Measurements from ENCODE around the gene ZNF282.

Gene ZNF282

DNA sequence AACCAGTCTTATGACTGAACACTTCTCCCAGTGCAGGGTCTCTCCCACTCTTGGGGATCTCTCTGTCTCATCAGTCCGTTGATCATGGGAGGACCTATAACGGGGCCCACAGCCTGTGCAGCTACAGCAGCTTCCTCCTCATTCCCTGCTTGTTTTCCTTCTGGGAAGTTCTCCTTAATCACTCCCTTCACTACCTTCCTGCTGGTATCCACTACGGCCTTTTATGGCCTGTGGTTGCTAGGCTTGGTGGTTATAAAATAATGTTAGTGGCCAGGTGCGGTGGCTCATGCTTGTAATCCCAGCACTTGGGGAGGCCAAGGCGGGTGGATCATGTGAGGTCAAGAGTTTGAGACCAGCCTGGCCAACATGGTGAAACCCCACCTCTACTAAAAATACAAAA, 3.5 kb upstream of the ZNF282 start:
- DNase-seq (ENCODE audit: low spot score), result no peak

DNA sequence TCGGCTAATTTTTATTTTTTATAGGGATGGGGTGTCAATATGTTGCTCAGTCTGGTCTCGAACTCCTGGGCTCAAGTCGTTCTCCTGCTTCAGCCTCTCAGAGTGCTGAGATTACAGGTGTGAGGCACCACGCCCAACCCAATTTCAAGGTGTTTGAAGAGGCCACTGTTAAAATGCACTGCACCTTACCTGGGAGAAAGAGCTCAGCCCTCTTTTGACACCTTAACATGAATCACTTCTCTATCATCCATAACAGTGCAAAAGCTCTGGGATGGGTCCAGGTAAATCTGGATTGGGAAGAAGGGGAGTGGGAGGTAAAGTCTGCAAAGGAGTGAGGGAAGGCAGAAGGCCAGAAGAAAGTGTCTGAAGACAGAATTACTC, 557 bp upstream of the ZNF282 start:
- no peak for DNase-seq (ENCODE audit: low spot score)

DNA sequence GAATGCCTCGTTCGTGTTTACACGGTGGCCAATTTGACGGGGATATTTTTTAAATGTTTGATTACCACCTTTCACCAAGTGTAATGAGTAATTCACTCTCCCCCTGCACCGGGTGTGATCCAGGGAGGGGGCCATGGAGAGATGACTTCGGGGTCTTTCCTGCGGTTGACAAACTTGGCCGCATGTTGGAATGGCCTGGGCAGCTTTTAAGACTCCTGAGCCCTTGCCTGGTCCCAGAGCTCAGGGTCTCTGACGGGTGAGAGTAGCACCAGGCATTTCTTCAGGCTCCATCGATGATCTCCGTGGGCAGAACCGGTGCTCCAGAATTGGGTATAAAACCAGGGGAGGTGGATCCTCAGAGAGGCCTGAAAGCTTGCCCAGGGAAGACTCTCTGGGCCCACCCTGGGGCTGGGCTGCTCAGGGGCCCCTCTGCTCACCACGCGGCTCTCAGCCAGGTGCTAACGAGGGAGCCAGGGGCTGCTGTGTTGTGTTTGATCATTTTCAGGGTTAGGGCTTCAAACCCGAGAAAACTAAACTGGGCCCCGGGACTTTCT, 882 bp downstream of the ZNF282 start:
- no peak for DNase-seq (ENCODE audit: low spot score)

DNA sequence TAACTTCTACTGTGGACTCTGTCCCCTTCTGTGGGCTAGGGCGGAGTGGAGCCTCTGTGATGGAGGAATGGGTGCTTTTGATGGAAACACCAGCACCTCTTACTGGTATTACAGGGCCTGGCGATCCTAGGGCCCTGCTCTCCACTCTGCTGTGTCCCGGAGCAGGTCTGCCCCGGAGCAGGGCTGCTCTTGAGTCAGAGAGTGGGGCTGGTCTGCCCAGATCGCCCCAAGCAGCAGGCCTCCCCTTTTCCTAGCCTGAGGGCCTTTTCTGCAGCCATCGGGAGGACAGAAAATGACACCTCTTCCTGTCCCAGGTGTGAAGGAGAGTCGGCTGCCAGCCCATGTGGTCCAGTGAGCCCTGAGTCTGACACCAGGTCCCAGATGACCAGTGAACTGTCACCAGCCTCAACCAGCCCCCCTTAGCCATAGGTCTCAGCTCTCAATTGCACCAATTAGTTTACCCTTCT, 1.4 kb downstream of the ZNF282 start:
- DNase-seq (ENCODE audit: low spot score), result no peak

DNA sequence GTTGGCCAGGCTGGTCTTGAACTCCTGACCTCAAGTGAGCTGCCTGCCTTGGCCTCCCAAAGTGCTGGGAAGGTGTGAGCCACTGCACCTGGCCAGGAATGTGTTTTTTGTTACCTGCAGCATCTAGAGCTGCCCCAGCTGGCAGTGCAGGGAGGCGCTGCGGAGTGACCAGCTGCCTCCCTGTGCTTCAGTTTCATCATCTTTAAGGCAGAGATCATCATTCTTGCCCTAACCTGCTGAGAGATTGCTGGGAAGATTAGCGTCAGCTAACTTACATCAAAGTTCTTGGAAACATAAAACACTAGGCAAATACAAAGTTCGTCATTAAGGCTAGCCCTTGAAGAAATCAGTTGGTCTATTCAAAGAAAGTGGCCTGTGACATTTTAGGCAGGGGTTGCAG, 2.3 kb downstream of the ZNF282 start:
- no peak for DNase-seq (ENCODE audit: low spot score)

DNA sequence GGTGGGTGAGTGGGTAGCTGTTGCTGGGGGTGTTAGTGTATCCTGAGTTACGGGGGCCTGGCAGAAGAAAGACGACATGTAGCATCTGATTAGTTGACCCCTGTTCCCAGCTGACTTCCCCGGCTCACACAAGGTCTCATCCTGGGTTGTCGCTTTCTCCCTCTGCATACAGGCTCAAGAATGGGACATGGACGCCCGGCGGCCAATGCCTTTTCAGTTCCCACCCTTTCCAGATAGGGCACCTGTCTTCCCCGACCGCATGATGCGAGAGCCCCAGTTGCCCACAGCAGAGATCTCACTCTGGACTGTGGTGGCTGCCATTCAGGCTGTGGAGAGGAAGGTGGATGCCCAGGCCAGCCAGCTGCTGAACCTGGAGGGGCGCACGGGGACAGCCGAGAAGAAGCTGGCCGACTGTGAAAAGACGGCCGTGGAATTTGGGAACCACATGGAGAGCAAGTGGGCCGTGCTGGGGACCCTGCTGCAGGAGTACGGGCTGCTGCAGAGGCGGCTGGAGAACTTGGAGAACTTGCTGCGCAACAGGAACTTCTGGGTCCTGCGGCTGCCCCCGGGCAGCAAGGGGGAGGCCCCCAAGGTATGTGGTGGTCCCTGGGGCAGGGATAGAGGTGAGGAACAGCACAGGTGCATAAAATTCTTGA, 2.9 kb downstream of the ZNF282 start:
- no peak for DNase-seq (ENCODE audit: low spot score)

DNA sequence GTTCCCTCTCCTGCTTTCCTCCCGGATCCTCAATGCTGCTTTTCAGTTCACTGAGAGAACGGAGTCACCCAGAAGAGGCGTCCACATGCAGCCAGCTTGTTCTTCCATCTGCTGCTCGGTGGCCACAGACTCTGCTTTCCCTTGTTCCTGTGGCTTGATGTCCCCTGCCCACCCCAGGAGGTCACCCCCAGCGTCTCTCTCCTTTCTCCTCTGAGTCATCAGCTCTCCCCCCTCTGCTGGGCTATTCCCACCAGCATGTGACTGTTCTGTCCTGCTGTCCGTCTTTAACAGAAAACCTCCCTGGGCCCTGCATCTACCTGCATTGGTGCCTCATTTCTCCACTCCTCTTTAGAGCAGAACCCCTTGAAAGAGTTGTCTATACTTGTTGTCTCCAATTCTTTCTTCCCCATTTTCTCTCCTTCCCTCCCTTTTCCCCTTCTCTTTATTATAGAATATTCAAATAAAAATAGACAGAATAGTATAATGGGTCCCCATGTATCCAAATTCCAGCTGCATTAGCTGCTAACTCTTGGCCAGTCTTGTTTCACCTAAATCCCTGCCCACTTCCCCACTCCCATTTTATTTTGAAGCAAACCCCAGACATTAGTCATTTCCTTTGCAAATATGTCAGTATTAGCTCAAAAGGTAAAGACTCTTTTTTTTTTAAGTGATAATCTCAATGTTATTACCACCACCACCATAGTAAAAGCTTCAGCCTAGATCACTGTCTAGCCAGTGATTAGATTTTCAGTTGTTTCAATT, 4.1 kb downstream of the ZNF282 start:
- DNase-seq (ENCODE audit: low spot score), result no peak

DNA sequence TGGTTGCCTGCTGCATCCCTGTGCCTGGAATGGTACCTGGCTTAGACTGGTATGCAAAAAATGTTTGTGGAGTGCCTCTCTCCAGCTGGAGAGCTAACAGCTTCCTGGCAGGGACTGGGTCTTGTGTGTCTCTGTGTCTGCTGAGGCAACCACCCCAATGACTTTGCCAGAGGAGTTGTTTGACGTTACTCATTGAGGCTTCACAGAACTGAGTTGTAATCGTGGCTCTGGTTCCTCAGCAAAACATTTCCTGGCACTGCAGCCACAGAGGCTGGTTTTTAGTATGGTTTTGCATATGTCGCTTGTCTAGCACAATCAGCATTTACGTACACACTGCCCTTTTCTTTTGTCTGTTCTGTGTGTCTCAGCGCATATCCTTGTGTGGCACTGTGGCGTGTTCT, 7.5 kb downstream of the ZNF282 start:
- no peak for DNase-seq (ENCODE audit: low spot score)

DNA sequence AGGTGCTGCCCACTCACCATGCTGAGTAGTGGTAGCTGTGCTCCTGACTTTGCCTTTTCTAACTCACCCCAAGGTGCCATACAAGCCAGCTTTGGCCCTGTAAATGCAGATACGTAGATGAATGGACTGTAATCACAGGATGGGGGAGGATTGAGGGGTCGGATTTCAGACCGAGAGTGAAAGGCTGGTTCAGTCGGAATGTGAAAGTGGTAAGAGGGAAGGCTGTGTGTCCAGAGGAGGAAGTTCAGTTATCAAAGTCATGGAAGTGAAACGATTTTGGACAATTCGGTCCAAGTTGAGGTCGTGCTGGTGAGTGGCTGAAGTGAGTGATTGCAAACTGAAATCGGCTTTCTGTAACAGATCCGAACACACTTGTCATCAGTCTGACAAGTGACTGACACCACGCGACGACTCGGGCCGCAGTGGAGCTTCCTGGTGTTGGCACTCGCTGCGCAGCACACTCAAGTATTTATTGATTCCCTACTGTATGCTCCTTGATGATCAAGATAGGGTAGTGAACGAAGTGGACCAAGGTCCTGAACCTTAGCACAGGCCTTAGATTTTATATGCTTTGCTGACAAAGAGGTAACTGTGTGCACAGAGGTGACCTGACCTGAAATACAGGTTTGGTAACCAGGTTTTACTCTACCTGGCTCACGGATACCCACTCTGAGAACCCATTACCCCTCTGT, 10.5 kb downstream of the ZNF282 start:
- DNase-seq (ENCODE audit: low spot score), result no peak

DNA sequence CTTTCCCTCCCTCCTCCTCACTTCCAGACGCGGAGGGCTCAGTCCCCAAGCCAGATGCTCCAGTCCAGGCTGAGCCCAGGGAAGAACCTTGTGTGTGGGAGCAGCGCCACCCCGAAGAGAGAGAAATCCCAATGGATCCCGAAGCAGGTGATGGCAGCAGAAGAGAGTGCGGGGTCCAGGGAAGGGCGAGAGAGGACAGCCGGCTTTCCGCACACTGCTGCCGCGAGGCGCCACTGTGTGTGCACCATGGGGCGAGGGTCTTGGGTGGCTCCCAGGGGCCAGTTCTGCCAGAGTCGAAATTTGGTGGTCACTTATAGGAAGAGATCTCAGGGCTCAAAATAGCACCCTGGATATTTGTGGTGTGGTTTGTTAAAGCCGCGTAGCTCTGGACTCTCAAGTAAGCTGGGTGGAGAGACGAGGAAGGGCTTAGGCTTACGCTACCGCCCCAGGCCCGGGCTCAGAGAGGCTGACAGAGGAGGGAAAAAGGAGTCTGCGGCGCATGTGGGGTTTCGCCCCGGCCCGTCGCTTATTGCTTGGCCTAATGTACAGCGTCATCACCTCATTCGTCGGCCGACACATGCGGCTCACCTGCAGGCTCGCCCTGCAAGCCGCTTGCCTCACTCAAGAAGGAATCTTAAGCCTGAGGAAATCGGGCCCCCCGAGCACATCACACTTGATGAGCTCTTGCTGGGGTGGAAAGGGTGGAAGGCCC, 12.1 kb downstream of the ZNF282 start:
- DNase-seq (ENCODE audit: low spot score), result no peak

DNA sequence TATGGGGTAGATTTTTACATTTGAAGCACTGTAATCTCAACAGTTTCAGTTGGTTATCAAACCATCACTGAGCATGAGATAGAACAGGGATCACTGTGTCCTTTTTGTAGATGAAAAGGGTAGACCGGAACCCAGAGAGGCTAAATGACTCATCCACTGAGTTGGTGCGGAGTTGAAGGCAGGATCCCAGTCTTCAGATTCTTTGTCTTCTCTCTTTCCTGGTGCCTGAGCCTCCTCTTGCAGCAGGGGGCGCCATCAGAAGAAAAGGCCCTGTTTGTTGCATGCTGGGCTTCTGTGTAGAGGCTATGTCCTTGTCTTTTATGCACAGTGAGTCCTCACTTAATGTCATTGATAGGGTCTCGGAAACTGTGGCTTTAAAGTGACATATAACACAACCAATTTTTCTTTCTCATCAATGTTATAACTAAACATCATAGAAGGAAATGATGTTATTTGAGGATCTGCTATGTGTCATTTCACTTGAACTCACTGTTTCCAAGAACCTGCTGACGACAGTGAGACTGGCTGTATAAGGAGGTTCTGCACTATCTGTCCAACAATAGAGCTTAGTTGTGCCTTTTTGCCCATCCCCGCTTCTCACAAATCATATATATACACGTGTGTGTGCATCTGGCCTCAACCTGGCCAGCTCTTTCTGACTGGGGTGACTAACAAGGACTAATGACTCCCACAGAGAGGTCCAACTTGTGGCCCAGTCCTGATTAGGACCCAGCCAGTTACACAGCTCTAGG, 14.3 kb downstream of the ZNF282 start:
- DNase-seq (ENCODE audit: low spot score), result peak; percentile 58

DNA sequence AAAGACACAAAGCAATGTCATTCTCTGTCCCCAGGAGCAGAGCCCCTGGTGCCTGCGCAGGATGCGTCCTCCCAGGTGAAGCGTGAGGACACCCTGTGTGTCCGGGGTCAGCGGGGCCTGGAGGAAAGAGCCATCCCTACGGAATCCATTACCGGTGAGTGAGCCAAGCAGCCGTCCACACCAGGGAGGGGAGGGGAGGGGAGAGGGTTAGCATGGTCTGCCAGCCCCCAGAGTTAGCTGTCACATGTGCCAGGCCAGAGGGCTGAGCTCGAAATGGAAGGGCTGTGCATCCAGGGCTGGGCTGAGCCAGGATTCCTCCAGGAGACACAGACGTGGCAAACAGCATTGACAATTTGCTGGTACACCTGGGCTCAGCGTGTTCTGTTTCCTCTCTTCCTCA, 15.2 kb downstream of the ZNF282 start:
- DNase-seq (ENCODE audit: low spot score), result no peak

DNA sequence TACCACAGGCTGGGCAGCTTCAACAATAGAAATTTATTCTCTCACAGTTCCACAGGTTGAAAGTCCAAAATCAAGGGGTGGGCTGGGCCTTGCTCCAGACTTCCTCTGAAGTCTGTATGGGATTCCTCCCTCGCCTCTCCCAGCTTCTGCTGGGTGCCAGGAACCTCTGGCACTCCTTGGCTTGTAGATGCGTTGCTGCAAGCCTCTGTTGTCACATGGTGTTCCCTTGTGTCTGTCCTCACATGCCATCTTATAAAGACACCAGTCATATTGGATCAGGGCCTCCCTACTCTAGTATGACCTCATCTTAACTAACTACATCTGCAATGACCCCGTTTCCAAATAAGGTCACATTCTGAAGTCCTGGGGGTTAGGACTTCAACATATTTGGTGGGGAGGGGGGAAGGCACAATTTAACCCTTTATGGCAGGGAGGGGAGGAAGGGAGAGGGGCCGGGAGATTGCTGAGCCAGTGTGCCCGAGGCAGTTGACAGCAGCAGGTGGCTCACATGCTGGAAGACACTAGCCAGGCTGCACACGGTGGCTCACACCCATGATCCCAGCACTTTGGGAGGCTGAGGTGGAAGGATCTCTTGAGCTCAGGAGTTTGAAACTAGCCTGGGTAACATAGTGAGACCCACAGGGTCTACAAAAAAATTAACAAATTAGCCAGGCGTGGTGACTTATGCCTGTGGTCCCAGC, 18.8 kb downstream of the ZNF282 start:
- no peak for DNase-seq (ENCODE audit: low spot score)

DNA sequence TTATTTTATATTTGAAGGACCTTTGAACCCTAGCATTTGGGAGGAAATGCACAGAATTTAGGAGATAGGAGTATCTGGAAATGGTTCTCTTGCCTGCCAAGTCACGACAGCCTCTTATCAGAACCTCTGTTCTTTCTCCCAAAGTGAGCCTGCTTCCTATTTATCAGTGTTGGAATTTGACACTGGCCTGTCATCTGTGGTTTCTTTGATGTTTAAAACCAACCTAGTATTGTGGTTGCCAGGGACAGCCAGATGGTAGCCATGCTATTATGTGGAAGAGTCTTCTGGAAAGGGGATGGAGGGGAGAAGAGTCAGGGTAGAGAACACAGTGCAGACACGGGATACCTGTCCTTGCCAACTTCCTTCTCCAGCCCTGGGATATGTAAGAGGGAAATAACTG, 21.1 kb downstream of the ZNF282 start:
- DNase-seq (ENCODE audit: low spot score), result peak; percentile 82

DNA sequence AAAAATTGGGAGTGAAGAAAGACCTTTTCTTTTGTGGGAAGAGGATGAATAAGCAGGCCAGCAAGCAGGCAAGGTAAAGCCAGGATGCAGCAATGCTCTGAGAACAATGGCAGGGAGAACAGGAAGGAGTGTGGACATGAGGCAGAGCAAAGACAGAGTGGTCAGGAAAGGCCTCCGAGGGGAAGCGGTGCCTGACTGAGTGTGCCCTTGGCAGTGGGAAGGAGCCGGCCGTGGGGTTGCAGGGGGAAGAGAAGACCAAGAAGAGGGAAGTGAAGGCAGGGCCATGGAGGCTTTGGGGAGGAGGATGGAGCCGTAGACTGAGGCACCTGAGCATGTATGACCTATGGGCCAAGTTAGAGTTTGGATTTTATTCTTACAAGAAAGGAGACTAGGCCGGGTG, 22.2 kb downstream of the ZNF282 start:
- no peak for DNase-seq (ENCODE audit: low spot score)

DNA sequence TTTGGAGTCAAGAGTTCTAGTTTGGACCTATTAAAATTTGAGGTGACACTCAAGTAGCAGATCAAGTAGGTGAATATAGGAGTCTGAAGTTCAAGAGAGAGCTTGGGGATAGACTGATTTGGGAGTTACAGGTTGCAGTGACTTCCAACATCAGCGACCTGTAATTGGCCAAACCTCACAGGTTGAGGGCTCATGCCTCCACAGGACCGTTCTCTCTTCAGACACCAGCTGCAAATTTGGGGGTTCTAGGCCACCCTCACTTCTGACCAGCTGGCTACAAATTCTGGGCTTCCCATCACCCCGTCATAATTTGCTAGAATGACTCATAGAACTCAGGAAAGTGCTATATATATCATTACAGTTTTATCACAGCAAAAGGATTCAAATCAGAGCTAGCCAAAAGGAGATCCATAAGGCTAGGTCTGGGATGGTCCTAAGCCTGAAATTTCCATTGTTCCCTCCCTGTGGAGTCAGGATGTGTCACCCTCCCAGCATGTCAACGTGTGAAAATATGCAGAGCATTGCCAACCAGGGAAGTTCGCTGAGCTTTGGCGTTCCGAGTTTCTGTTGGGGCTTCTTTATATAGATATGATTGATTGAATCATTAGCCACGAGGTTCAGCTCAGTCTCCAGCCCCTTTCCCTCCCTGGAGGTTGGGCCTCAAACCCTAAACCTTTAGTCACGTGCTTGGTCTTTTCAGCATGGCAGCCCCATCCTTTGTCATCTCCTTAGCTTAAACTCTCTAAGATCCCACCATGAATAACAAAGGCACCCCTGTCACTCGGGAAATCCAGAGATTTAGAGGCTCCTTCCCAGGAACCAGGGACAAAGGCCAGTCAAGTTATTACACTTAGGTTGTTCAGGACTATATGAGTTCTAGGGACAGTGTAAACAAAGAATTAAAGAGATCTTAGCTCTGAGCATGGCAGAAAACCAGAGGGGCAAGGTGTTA, 23.4 kb downstream of the ZNF282 start:
- no peak for DNase-seq (ENCODE audit: low spot score)

DNA sequence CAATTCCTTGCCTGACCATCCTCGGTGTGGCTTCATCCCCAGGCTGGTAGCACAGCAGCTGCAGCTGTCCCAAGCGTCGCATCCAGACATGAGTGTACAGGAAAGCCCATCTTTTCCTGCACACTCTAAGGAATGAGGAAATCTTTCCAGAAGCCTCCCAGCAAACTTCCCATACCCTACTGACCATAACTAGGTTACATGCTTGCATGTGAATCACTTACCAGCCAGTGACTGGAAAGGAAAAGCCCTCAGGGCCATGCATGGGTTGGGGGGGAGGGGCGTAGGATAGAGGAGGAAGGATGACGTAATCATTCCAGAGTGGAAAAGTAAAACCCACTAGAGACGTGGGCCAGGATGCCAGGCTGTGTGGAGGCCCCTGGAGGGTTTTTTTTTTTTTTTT, 25.2 kb downstream of the ZNF282 start:
- DNase-seq (ENCODE audit: low spot score), result no peak

DNA sequence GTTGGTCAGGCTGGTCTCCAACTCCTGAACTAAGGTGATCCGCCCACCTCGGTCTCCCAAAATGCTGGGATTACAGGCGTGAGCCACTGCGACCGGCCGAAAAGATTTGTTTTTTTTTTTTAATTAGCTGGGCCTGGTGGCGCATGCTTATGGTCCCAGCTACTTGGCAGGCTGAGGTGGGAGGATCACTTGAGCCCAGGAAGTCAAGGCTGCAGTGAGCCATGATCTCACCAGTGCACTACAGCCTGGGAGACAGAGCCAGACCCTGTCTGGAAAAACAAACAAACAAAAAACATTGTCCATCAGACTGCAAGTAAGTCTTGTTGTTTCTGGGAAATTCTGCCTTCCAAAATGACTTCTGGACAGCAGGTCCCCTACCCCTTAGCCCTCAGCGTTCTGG, 27.8 kb downstream of the ZNF282 start:
- no peak for DNase-seq (ENCODE audit: low spot score)

DNA sequence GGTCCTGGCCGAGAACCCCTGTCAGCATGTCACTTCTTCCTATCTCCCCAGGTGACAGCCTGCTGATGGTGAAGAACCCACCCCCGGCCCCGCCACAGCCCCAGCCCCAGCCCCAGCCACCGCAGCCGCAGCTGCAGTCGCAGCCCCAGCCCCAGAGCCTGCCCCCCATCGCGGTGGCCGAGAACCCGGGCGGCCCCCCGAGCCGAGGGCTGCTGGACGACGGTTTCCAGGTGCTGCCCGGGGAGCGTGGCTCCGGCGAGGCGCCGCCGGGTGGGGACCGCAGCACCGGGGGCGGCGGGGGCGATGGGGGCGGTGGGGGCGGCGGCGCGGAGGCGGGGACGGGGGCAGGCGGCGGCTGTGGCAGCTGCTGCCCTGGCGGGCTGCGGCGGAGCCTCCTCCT, 28.4 kb downstream of the ZNF282 start:
- no peak for DNase-seq (ENCODE audit: low spot score)

DNA sequence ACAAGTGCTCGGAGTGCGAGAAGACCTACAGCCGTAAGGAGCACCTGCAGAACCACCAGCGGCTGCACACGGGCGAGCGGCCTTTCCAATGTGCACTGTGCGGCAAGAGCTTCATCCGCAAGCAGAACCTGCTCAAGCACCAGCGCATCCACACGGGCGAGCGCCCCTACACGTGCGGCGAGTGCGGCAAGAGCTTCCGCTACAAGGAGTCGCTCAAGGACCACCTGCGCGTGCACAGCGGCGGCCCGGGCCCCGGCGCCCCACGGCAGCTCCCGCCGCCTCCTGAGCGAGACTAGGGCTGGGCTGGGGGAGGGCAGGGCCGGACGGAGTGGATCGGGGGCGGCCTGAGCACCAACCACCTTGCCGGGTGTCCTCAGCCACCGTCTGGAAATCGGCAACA, 29.0 kb downstream of the ZNF282 start:
- DNase-seq (ENCODE audit: low spot score), result no peak

Measured in SW480 (cell line).